Measurements from ENCODE around the gene EFS.

GRCh38 chr14:23356662-23357061 lies 8.3 kb downstream of the EFS start:
- TF ChIP-seq CTCF (IDR thresholded peaks at IDR 0.05; ENCODE audit: borderline replicate concordance, extremely low read depth, low read length, poor library complexity, severe bottlenecking) (no peak), EZH2 (IDR thresholded peaks at IDR 0.05; ENCODE audit: borderline replicate concordance, low read depth, low read length, severe bottlenecking) (no peak)
